ENCODE results near the gene SSR1. TPM values are rescaled to one million over a fixed set of nuclear protein-coding genes. Genes with fewer than 3 reads are reported as not detected.

SSR1 gene
- total RNA-seq, 1 experiment from 2014 or later, result 238 TPM

DNA sequence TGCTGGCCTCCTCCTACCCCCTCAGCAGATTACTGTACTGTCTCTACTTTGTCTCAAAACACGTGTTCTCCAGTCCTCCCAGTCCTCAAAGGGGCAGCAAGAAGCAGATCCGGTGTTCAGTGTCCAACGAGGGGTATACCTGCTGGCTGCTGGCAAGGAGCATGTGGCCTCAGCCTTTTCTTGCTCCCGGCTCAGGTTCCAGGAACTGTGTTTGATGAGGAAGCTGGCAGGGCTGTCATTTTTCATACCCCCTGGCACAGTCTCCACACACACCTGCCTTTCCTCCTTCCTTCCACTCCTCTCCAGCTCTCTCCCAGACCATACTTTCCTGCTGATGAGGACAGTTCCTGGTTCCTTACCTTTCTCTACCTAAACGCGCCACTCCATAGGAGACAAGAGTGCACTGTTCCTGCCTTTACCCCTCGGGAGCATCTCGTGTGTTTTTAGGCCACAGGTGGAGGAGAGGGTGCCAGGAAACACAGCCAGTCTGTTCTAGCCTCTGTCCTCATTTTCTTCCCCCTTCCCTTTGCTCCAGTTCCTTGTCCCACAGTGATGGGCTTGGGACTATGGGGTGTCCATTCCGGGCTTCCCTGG is 77.2 kb downstream of the SSR1 start:
- in situ Hi-C loops (cut with HindIII; ENCODE audit: low pct_unique_long_range_greater_than_20kb, low sequenced_read_pairs), result no loop called here
- DNase-seq (ENCODE audit: low read depth, low spot score), result no peak

GRCh38 chr6:7234547-7234946 is 78.5 kb downstream of the SSR1 start:
- in situ Hi-C loops (cut with HindIII; ENCODE audit: low pct_unique_long_range_greater_than_20kb, low sequenced_read_pairs), result no loop called here
- DNase-seq (ENCODE audit: low read depth, low spot score), result no peak

DNA sequence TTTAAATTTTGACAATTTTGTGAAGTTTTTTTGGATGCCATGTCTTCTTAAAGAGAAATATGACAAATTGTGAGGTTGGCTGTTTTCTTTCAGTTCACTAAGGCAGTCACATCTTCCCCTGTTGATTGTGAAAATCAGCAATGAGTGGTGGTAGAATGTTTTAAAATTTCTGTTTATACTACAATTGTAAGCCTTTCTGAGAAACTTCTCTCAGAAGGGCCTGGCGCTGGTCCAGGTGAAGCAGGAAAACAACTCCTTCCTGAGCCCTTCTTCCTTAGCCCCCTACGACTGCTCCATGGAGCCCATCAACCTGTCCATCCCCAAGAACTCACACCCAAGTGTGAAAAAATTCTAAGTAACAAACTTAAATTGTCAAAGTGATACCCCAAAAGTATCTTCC is 80.6 kb downstream of the SSR1 start:
- in situ Hi-C loops (cut with HindIII; ENCODE audit: low pct_unique_long_range_greater_than_20kb, low sequenced_read_pairs), result no loop called here
- DNase-seq (ENCODE audit: low read depth, low spot score), result no peak

DNA sequence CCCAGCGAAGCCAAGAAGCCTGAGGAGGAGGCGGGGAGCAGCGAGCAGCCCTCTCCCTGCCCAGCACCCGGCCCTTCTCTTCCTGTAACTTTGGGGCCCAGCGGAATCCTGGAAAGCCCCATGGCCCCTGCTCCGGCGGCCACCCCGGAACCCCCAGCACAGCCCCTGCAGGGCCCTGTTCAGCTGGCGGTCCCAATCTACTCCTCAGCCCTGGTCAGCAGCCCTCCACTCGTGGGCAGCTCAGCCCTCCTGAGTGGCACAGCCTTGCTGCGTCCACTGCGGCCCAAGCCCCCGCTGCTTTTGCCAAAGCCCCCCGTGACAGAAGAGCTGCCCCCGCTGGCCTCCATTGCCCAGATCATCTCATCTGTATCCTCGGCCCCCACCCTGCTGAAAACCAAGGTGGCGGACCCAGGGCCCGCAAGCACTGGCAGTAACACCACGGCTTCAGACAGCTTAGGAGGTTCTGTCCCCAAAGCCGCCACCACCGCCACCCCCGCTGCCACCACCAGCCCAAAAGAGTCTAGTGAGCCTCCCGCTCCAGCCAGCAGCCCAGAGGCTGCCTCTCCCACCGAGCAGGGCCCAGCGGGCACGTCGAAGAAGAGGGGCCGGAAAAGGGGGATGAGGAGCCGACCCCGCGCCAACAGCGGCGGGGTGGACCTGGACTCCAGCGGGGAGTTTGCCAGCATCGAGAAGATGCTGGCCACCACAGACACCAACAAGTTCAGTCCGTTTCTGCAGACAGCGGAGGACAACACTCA is 81.9 kb downstream of the SSR1 start:
- in situ Hi-C loops (cut with HindIII; ENCODE audit: low pct_unique_long_range_greater_than_20kb, low sequenced_read_pairs), result no loop called here
- DNase-seq (ENCODE audit: low read depth, low spot score), result no peak

GRCh38 chr6:7230327-7230691 is 82.7 kb downstream of the SSR1 start:
- no peak for DNase-seq (ENCODE audit: low read depth, low spot score)
- in situ Hi-C loops (cut with HindIII; ENCODE audit: low pct_unique_long_range_greater_than_20kb, low sequenced_read_pairs), result no loop called here

DNA sequence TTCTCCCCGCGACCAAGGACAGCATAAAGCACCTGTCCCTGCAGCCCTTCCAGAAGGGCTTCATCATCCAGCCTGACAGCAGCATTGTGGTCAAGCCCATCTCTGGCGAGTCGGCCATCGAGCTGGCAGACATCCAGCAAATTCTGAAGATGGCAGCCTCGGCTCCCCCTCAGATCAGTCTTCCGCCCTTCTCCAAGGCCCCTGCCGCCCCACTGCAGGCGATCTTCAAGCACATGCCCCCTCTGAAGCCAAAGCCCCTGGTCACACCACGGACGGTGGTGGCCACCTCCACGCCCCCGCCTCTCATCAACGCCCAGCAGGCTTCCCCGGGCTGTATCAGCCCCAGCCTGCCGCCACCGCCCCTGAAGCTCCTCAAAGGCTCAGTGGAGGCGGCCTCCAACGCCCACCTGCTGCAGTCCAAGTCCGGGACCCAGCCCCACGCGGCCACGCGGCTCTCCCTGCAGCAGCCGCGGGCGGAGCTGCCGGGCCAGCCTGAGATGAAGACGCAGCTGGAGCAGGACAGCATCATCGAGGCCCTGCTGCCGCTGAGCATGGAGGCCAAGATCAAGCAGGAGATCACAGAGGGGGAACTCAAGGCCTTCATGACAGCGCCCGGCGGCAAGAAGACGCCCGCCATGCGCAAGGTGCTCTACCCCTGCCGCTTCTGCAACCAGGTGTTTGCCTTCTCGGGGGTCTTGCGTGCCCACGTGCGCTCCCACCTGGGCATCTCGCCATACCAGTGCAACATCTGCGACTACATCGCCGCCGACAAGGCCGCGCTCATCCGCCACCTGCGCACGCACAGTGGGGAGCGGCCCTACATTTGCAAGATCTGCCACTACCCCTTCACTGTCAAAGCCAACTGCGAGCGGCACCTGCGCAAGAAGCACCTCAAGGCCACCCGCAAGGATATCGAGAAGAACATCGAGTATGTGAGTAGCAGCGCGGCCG is 83.3 kb downstream of the SSR1 start:
- in situ Hi-C loops (cut with HindIII; ENCODE audit: low pct_unique_long_range_greater_than_20kb, low sequenced_read_pairs), result no loop called here
- no peak for DNase-seq (ENCODE audit: low read depth, low spot score)

GRCh38 chr6:7228662-7229375 is 84.2 kb downstream of the SSR1 start:
- in situ Hi-C loops (cut with HindIII; ENCODE audit: low pct_unique_long_range_greater_than_20kb, low sequenced_read_pairs), result no loop called here
- DNase-seq (ENCODE audit: low read depth, low spot score), result no peak

DNA sequence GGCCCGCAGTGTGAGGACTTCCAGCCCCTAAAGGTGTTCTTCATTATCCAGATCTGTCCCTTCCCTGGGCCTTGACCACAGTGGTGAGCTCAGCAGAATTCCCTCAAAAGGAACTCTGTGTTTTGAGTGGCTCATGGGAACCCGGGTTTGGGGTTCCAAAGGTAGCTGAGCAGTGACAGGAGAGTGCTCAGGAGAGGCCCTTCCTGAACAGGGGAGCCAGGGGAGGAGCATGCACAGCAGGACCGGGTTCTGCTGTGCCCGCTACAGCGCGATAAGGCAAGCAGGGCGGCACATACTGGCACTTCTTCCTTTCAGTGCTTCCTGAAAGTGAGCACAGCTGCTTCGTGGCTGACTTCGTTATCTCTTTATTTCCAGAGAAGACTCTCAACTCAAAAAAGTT is 88.3 kb downstream of the SSR1 start:
- no peak for DNase-seq (ENCODE audit: low read depth, low spot score)
- in situ Hi-C loops (cut with HindIII; ENCODE audit: low pct_unique_long_range_greater_than_20kb, low sequenced_read_pairs), result no loop called here

DNA sequence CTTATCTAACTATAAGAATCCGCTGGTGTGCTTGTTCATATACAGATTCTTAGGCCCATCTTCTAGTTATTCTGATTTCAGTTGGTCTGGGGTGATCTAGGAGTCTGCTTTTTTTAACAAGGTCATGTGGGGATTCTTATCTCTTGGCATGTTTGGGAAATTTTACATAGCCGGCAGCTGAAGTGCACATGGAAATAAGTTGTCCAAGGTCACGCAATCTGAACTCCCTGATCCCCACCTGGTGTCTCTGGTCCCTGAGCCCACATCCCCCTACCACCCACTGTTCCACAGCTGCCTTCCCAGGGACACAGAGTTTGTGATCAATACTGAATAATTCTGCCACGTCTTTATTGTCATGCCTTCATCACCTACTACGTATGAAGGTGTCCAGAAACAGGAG is 90.8 kb downstream of the SSR1 start:
- in situ Hi-C loops (cut with HindIII; ENCODE audit: low pct_unique_long_range_greater_than_20kb, low sequenced_read_pairs), result no loop called here
- no peak for DNase-seq (ENCODE audit: low read depth, low spot score)

GRCh38 chr6:7219310-7219709 is 93.7 kb downstream of the SSR1 start:
- in situ Hi-C loops (cut with HindIII; ENCODE audit: low pct_unique_long_range_greater_than_20kb, low sequenced_read_pairs), result no loop called here
- no peak for DNase-seq (ENCODE audit: low read depth, low spot score)

DNA sequence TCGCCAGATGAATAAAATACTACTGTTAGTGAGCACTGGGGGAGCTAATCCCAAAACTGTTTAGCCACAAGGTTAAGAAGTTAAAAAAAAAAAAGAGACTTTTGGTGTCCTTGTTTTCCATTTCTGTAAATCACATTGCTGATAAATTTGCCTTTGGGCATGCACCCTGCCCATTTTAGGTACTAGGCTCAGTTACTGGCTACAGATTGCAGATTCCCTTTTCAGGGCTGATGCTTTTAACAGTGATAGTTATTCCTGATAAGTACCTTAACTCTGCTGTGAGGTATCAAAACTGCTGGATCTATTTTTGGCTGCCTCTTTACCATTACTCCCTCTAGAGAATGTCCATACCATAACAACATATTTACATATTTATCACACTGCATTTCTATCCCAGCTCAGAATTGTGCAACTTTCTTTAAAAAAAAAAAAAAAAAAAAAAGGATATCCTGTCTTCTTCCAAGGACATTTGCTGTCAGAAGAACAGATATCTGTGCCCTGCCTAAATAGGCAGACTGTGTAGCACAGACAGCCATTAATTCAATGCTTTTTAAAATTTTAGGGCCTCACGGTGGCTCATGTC is 94.5 kb downstream of the SSR1 start:
- DNase-seq (ENCODE audit: low read depth, low spot score), result no peak
- in situ Hi-C loops (cut with HindIII; ENCODE audit: low pct_unique_long_range_greater_than_20kb, low sequenced_read_pairs), result no loop called here

Other genes with a start within 250 kb of the SSR1 start
- 15.7 and 19.5 TPM in 2 replicates for gene RREB1, start 205.2 kb downstream of the SSR1 start, total RNA-seq (2014; rRNA removed; shearing (Covaris generic))
- 0.13 and 0.40 TPM in 2 replicates for gene CAGE1, start 76.5 kb upstream of the SSR1 start, total RNA-seq (2014; rRNA removed; shearing (Covaris generic))
- 32.8 and 38.4 TPM in 2 replicates for gene RIOK1, start 76.6 kb upstream of the SSR1 start, total RNA-seq (2014; rRNA removed; shearing (Covaris generic))
- gene DSP, start 228.5 kb upstream of the SSR1 start, total RNA-seq (2014; rRNA removed; shearing (Covaris generic)), result 2.0 and 2.2 TPM in 2 replicates